Neural cell (in vitro differentiated cells): ENCODE data around the gene RDH16. TPM values are rescaled to one million over a fixed set of nuclear protein-coding genes. Genes with fewer than 3 reads are reported as not detected.

Source experiments
- H2AFZ ChIP-seq: fragments of 200-600, 300-800 bp; sonication (generic), shearing (Covaris generic); 2 replicates; pipeline ENCODE4 v1.6.0; 2014; ENCODE audit warnings: low read depth, mild to moderate bottlenecking, antibody characterized with exemption, low read length, moderate library complexity
- H3F3A ChIP-seq: fragments of 200-600 bp; shearing (Covaris generic); 2 replicates; pipeline ENCODE4 v1.6.1; 2016; ENCODE audit warnings: mild to moderate bottlenecking, moderate library complexity, mixed read lengths, antibody characterized with exemption, low read length; ENCODE audit not compliant: insufficient read depth, poor library complexity, severe bottlenecking
- H3K27ac ChIP-seq: fragments of 200-600, 300-800 bp; sonication (generic), shearing (Covaris generic); 2 replicates; pipeline ENCODE4 v1.5.1; 2014; ENCODE audit warnings: mild to moderate bottlenecking, low read length, moderate library complexity
- H3K27me3 ChIP-seq: fragments of 300-800, 200-600 bp; sonication (generic), shearing (Covaris generic); 2 replicates; pipeline ENCODE4 v1.6.0; 2014; ENCODE audit warnings: mild to moderate bottlenecking, low read depth, low read length, moderate library complexity; ENCODE audit not compliant: insufficient read depth
- H3K36me3 ChIP-seq: fragments of 300-800, 200-600 bp; sonication (generic), shearing (Covaris generic); 2 replicates; pipeline ENCODE4 v1.5.1; 2014; ENCODE audit warnings: mild to moderate bottlenecking, antibody characterized with exemption, low read length, moderate library complexity; ENCODE audit not compliant: insufficient read depth
- H3K4me2 ChIP-seq: fragments of 300-800, 200-600 bp; sonication (generic), shearing (Covaris generic); 2 replicates; pipeline ENCODE4 v1.6.0; 2014; ENCODE audit warnings: mild to moderate bottlenecking, low read length
- H3K4me3 ChIP-seq: fragments of 300-800, 200-600 bp; sonication (generic), shearing (Covaris generic); 2 replicates; pipeline ENCODE4 v1.5.1; 2014; ENCODE audit warnings: mild to moderate bottlenecking, low read length, moderate library complexity
- H3K79me2 ChIP-seq: fragments of 200-600 bp; shearing (Covaris generic); replicated peaks from 2 replicates; pipeline ENCODE4 v1.6.0; 2014; ENCODE audit warnings: mild to moderate bottlenecking, low read length, moderate library complexity; ENCODE audit not compliant: insufficient read depth
- H3K9ac ChIP-seq: fragments of 300-800, 200-600 bp; sonication (generic), shearing (Covaris generic); 2 replicates; pipeline ENCODE4 v1.6.1; 2016; ENCODE audit warnings: mild to moderate bottlenecking, low read length, mixed read lengths
- H3K9me2 ChIP-seq: fragments of 200-600 bp; shearing (Covaris generic); 2 replicates; pipeline ENCODE4 v1.6.1; 2016; ENCODE audit warnings: mild to moderate bottlenecking, low read length, mixed read lengths; ENCODE audit not compliant: insufficient read depth
- H3K9me3 ChIP-seq: fragments of 200-600, 300-800 bp; sonication (generic), shearing (Covaris generic); 2 replicates; pipeline ENCODE4 v1.6.1; 2016; ENCODE audit warnings: mild to moderate bottlenecking, mixed run types, low read length, moderate library complexity, mixed read lengths
- H4K20me1 ChIP-seq: fragments of 200-600 bp; shearing (Covaris generic); 2 replicates; pipeline ENCODE4 v1.6.1; 2016; ENCODE audit warnings: mild to moderate bottlenecking, mixed run types; ENCODE audit not compliant: insufficient read depth
- EP300 ChIP-seq: fragments of 450-650 bp; conservative IDR thresholded peaks from 2 replicates; pipeline ENCODE4 v1.6.1; 2014; ENCODE audit warnings: antibody characterized with exemption, mild to moderate bottlenecking, moderate library complexity; ENCODE audit not compliant: poor library complexity, severe bottlenecking
- EZH2 ChIP-seq: fragments of 200-600, 300-800 bp; shearing (Covaris generic), sonication (generic); IDR thresholded peaks from 2 replicates; pipeline ENCODE4 v1.6.1; 2014; ENCODE audit warnings: antibody characterized with exemption, low read length, borderline replicate concordance, mild to moderate bottlenecking; ENCODE audit not compliant: insufficient read depth, poor library complexity, severe bottlenecking
- MXI1 ChIP-seq: fragments of 450-650 bp; conservative IDR thresholded peaks from 2 replicates; pipeline ENCODE4 v1.6.1; 2014; ENCODE audit warnings: antibody characterized with exemption, mild to moderate bottlenecking; ENCODE audit not compliant: poor library complexity, severe bottlenecking
- POLR2AphosphoS5 ChIP-seq: IDR thresholded peaks from 2 replicates; pipeline ENCODE4 v1.6.1; 2012
- RAD21 ChIP-seq: fragments of 450-650 bp; conservative IDR thresholded peaks from 2 replicates; pipeline ENCODE4 v1.6.1; 2014; ENCODE audit warnings: antibody characterized with exemption, mild to moderate bottlenecking, moderate library complexity
- SMC3 ChIP-seq: fragments of 450-650 bp; conservative IDR thresholded peaks from 2 replicates; pipeline ENCODE4 v1.6.1; 2014; ENCODE audit warnings: antibody characterized with exemption, mild to moderate bottlenecking, moderate library complexity; ENCODE audit not compliant: poor library complexity
- TAF1 ChIP-seq: IDR thresholded peaks from 2 replicates; pipeline ENCODE4 v1.6.1; 2012; ENCODE audit warnings: low read depth
- polyA plus RNA-seq: library from polyadenylated mRNA; depleted of rRNA; stranded (reverse); fragments of >200 nt; gene quantifications from 2 replicates; pipeline ENCODE4 v1.2.3, GENCODE V29; 2014
- TF ChIP-seq, protein P1 (sequence below): fragments of 450-650 bp; IDR thresholded peaks from 2 replicates; pipeline ENCODE4 v1.5.1; 2014; ENCODE audit warnings: antibody characterized with exemption, mild to moderate bottlenecking, moderate library complexity; ENCODE audit not compliant: poor library complexity, severe bottlenecking
- TF ChIP-seq, protein P2 (sequence below): IDR thresholded peaks from 2 replicates; pipeline ENCODE4 v1.6.1; 2012; ENCODE audit warnings: borderline replicate concordance

Gene RDH16
- polyA plus RNA-seq, 1 donor from 2014 or later = 1.0 TPM

DNA sequence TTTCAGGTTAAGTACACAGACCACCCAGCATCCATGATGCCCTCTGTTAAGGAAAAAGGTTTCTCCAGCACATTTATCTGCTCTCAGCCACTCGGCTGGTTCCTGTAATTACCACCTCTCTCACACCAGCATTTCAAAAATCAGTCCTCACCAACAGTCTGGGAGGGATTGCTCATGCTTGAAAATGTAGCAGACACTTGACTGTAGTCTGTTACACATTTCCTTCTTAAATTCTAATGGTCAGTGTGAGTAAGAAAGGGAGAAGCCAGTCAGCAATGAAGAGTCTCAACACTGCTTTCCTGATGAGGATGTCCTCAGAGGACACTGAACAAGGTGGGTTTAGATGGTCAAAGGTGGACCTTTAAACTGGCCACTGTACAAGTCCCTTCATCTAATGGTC, 43.0 kb upstream of the RDH16 start:
- H3K27me3 ChIP-seq = no peaks in the 10 kb centered on the region
- no peaks in the 10 kb centered on the region for H3F3A ChIP-seq
- no peak overlapping the region for H3K27ac ChIP-seq
- H3K36me3 ChIP-seq = no peaks in the 10 kb centered on the region
- no peak overlapping the region for H3K9ac ChIP-seq
- TF ChIP-seq RAD21 = no peak
- TF ChIP-seq EP300 = no peak
- no peak for TF ChIP-seq SMC3
- no peak for TF ChIP-seq POLR2AphosphoS5
- TF ChIP-seq EZH2 = no peak
- no peak for TF ChIP-seq TAF1
- TF ChIP-seq, protein P1, sequence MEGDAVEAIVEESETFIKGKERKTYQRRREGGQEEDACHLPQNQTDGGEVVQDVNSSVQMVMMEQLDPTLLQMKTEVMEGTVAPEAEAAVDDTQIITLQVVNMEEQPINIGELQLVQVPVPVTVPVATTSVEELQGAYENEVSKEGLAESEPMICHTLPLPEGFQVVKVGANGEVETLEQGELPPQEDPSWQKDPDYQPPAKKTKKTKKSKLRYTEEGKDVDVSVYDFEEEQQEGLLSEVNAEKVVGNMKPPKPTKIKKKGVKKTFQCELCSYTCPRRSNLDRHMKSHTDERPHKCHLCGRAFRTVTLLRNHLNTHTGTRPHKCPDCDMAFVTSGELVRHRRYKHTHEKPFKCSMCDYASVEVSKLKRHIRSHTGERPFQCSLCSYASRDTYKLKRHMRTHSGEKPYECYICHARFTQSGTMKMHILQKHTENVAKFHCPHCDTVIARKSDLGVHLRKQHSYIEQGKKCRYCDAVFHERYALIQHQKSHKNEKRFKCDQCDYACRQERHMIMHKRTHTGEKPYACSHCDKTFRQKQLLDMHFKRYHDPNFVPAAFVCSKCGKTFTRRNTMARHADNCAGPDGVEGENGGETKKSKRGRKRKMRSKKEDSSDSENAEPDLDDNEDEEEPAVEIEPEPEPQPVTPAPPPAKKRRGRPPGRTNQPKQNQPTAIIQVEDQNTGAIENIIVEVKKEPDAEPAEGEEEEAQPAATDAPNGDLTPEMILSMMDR = no peak
- no peak overlapping the region for H3K4me3 ChIP-seq
- H3K79me2 ChIP-seq = peaks cover 45% of the 10 kb centered on the region
- H2AFZ ChIP-seq = no peak overlapping the region
- H3K9me2 ChIP-seq = no peaks in the 10 kb centered on the region
- H3K9me3 ChIP-seq = no peaks in the 10 kb centered on the region
- H3K4me2 ChIP-seq = no peak overlapping the region
- no peaks in the 10 kb centered on the region for H4K20me1 ChIP-seq

DNA sequence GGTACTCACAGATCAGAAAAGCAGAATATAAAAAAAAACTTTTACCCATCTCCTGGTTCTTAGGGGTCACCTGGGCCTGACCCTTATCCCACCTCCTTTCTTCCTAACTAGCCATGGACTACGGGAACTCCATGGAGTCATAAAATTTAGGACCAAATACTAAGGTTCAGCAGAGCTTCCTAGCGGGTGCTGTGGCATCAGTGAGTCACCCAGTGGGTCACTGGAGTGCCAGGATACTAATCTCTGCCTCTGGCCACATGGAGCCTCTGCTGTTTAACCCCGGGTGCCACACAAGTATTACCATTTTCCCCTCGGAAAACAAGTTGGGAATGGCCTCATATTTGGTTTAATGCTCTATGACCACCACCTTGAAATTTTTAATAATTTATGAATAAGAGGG, 42.0 kb upstream of the RDH16 start:
- Histone ChIP-seq H2AFZ (no peak overlapping the region), H3K9me3 (no peaks in the 10 kb centered on the region), H3K9me2 (no peaks in the 10 kb centered on the region), H3K9ac (no peak overlapping the region), H3K36me3 (no peaks in the 10 kb centered on the region), H3K27me3 (no peaks in the 10 kb centered on the region), H3K27ac (no peak overlapping the region), H3F3A (no peaks in the 10 kb centered on the region), H3K4me3 (no peak overlapping the region), H3K79me2 (peaks cover 36% of the 10 kb centered on the region), H3K4me2 (no peak overlapping the region), H4K20me1 (no peaks in the 10 kb centered on the region)
- TF ChIP-seq EZH2 = no peak
- no peak for TF ChIP-seq SMC3
- no peak for TF ChIP-seq POLR2AphosphoS5
- TF ChIP-seq EP300 = no peak
- TF ChIP-seq, protein P2, sequence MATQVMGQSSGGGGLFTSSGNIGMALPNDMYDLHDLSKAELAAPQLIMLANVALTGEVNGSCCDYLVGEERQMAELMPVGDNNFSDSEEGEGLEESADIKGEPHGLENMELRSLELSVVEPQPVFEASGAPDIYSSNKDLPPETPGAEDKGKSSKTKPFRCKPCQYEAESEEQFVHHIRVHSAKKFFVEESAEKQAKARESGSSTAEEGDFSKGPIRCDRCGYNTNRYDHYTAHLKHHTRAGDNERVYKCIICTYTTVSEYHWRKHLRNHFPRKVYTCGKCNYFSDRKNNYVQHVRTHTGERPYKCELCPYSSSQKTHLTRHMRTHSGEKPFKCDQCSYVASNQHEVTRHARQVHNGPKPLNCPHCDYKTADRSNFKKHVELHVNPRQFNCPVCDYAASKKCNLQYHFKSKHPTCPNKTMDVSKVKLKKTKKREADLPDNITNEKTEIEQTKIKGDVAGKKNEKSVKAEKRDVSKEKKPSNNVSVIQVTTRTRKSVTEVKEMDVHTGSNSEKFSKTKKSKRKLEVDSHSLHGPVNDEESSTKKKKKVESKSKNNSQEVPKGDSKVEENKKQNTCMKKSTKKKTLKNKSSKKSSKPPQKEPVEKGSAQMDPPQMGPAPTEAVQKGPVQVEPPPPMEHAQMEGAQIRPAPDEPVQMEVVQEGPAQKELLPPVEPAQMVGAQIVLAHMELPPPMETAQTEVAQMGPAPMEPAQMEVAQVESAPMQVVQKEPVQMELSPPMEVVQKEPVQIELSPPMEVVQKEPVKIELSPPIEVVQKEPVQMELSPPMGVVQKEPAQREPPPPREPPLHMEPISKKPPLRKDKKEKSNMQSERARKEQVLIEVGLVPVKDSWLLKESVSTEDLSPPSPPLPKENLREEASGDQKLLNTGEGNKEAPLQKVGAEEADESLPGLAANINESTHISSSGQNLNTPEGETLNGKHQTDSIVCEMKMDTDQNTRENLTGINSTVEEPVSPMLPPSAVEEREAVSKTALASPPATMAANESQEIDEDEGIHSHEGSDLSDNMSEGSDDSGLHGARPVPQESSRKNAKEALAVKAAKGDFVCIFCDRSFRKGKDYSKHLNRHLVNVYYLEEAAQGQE = no peak
- no peak for TF ChIP-seq TAF1
- TF ChIP-seq, protein P1 = no peak
- no peak for TF ChIP-seq MXI1
